Fibroblast of skin of back (primary cell): Measurements from ENCODE around the gene CDK5.
A peak's percentile ranks its signal among the peaks of the same experiment; 100 is the strongest.

Experiments used
- DNase-seq: peaks from one replicate; pipeline ENCODE4 v3.0.0-alpha.2; 2013

The CDK5 gene

GRCh38 chr7:151086802-151087244, 29.1 kb upstream of the CDK5 start:
- peak; percentile 32 for DNase-seq

- DNase-seq = peak; percentile 81
These were observed 28.3 kb upstream of the CDK5 start, which contains the start of gene AGAP3 for GRCh38 chr7:151085691-151086620. Gene AGAP3 (plus strand): TSS chr7:151086475. CDS start chr7:151086742, 267 bp downstream.

- DNase-seq = no peak
These were observed 27.6 kb upstream of the CDK5 start for GRCh38 chr7:151085329-151085690.

- no peak for DNase-seq
These were observed 26.1 kb upstream of the CDK5 start for GRCh38 chr7:151083824-151084160.

- DNase-seq = peak; percentile 56
These were observed 25.6 kb upstream of the CDK5 start, which contains the start of gene TMUB1 for GRCh38 chr7:151083071-151083823. Gene TMUB1 (minus strand): TSS chr7:151083493. CDS start chr7:151082563, 930 bp downstream.

- DNase-seq = no peak
These were observed 24.7 kb upstream of the CDK5 start for GRCh38 chr7:151082141-151083070.

GRCh38 chr7:151081170-151082101, 23.7 kb upstream of the CDK5 start:
- peak; percentile 23 for DNase-seq

GRCh38 chr7:151080522-151081169, 22.9 kb upstream of the CDK5 start, which contains the start of gene FASTK:
Gene FASTK (minus strand): TSS chr7:151080809. CDS start chr7:151080766, 43 bp downstream.
- peak; percentile 94 for DNase-seq

GRCh38 chr7:151080067-151080521, 22.4 kb upstream of the CDK5 start:
- peak; percentile 24 for DNase-seq

- DNase-seq = no peak
These were observed 21.7 kb upstream of the CDK5 start for GRCh38 chr7:151079199-151079910.

GRCh38 chr7:151078233-151079040, 20.7 kb upstream of the CDK5 start:
- DNase-seq = peak; percentile 68

- DNase-seq = no peak
These were observed 20.1 kb upstream of the CDK5 start for GRCh38 chr7:151077705-151078232.

GRCh38 chr7:151076863-151077704, 19.4 kb upstream of the CDK5 start:
- DNase-seq = peak; percentile 30

GRCh38 chr7:151075978-151076426, 18.3 kb upstream of the CDK5 start:
- no peak for DNase-seq

- no peak for DNase-seq
These were observed 17.9 kb upstream of the CDK5 start for GRCh38 chr7:151075662-151075971.

GRCh38 chr7:151074817-151075661, 17.3 kb upstream of the CDK5 start:
- DNase-seq = no peak

GRCh38 chr7:151073990-151074389, 16.3 kb upstream of the CDK5 start:
- no peak for DNase-seq
